Esophagus muscularis mucosa (tissue), 4 donors: ENCODE measurements around the gene FHL2. TPM values are rescaled to one million over a fixed set of nuclear protein-coding genes. Genes with fewer than 3 reads are reported as not detected.
A peak's percentile ranks its signal among the peaks of the same experiment; 100 is the strongest.

Experiments used
- DNase-seq: peaks from one replicate; pipeline ENCODE4 v3.0.0-alpha.2; 2017; ENCODE audit errors: extremely low spot score
- H3K27ac ChIP-seq, 4 donors: fragments of 200-600 bp; sonication (generic); replicated peaks in 1 of 4; 1 replicate in 3 of 4; 2 replicates in 1 of 4; pipeline ENCODE4 v1.5.1; 2016 to 2019; ENCODE audit warnings: mild to moderate bottlenecking in 1 of 4
- H3K27me3 ChIP-seq, 4 donors: fragments of 200-600 bp; sonication (generic); one replicate each; pipeline versions ENCODE4 v1.5.1 to v1.6.0; 2016 to 2019
- H3K36me3 ChIP-seq, 4 donors: fragments of 200-600 bp; sonication (generic); one replicate each; pipeline ENCODE4 v1.5.1; 2016 to 2019
- H3K4me1 ChIP-seq, 4 donors: fragments of 200-600 bp; sonication (generic); one replicate each; pipeline ENCODE4 v1.5.1; 2016 to 2019
- H3K4me3 ChIP-seq, 4 donors: fragments of 200-600 bp; sonication (generic); 1 replicate in 2 of 4; 2 replicates in 2 of 4; pipeline ENCODE4 v1.5.1; 2016 to 2019; ENCODE audit warnings: mild to moderate bottlenecking in 4 of 4, moderate library complexity in 1 of 4
- H3K9me3 ChIP-seq, 4 donors: fragments of 200-600 bp; sonication (generic); 1 replicate in 3 of 4; 2 replicates in 1 of 4; pipeline ENCODE4 v1.5.1; 2016 to 2019
- CTCF ChIP-seq, 3 experiments: fragments of 200-600 bp in 2 of 3; fragments of 450-650 bp in 1 of 3; sonication (generic) in 2 of 3; IDR thresholded peaks; one replicate each; pipeline ENCODE4 v1.5.1; 2017 to 2019; ENCODE audit warnings: antibody characterized with exemption in 3 of 3, mild to moderate bottlenecking in 2 of 3, moderate library complexity in 1 of 3
- EP300 ChIP-seq: sonication (generic); formaldehyde crosslinking; IDR thresholded peaks from one replicate; pipeline ENCODE4 v1.6.1; 2017; ENCODE audit warnings: antibody characterized with exemption
- POLR2A ChIP-seq: fragments of 450-650 bp; IDR thresholded peaks from one replicate; pipeline ENCODE4 v1.6.1; 2017; ENCODE audit warnings: antibody characterized with exemption, moderate library complexity, mild to moderate bottlenecking, low read depth
- POLR2AphosphoS5 ChIP-seq, 2 donors: sonication (generic); formaldehyde crosslinking; IDR thresholded peaks; one replicate each; pipeline ENCODE4 v1.6.1; 2017; ENCODE audit warnings: antibody characterized with exemption in 2 of 2
- WGBS: methylation state at CpG from one replicate; pipeline ENCODE4 v1.1.5; 2018; 5-methylcytosine and 5-hydroxymethylcytosine counted together
- intact Hi-C: fragments of 100-400 bp; cut with DNase I; formaldehyde crosslinking; loops from one replicate; pipeline ENCODE4 v1.15.1; 2023
- total RNA-seq, 4 donors: library from RNA; depleted of rRNA; stranded (reverse); fragments of >200 nt; gene quantifications; one replicate each; pipeline versions ENCODE4 v1.1.0 to v1.2.1, GENCODE V29; 2016

The FHL2 gene
- total RNA-seq, 4 donors from 2014 or later, result 81.8 to 114 (median 87.9) TPM

GRCh38 chr2:105394951-105395611, 3.8 kb downstream of the FHL2 start:
- Histone ChIP-seq H3K27ac (no peak overlapping the region), H3K27me3 (peaks cover 0 to 14% (median 0%) of the 10 kb centered on the region in 4 donors), H3K4me3 (no peak overlapping the region), H3K4me1 (peaks cover 55 to 85% (median 77%) of the 10 kb centered on the region in 4 donors), H3K9me3 (no peaks in the 10 kb centered on the region), H3K36me3 (peaks cover 0 to 43% (median 0%) of the 10 kb centered on the region in 4 donors)
- intact Hi-C loops, result loop anchor here (10.0 kb wide), 1 partner anchor 630 kb away; no protein-coding TSS in a partner anchor
- TF ChIP-seq POLR2AphosphoS5 (IDR thresholded peaks at IDR 0.05) (no peak), CTCF (IDR thresholded peaks at IDR 0.05) (no peak), EP300 (no peak), POLR2A (no peak)
- WGBS, result 85% methylated on average over 12 of the region's 12 CpGs
- DNase-seq, result no peak

GRCh38 chr2:105393373-105394055, 5.3 kb downstream of the FHL2 start:
- intact Hi-C loops, result loop anchor here (10.0 kb wide), 1 partner anchor 631 kb away; no protein-coding TSS in a partner anchor
- peaks cover 0 to 4% (median 0%) of the 10 kb centered on the region in 4 donors for H3K27me3 ChIP-seq
- no peak for DNase-seq
- WGBS, result 79% methylated on average over 13 of the region's 13 CpGs
- TF ChIP-seq POLR2A, result no peak
- TF ChIP-seq POLR2AphosphoS5 (IDR thresholded peaks at IDR 0.05), result no peak
- no peak for TF ChIP-seq CTCF (IDR thresholded peaks at IDR 0.05)
- no peak for TF ChIP-seq EP300
- peaks cover 67 to 91% (median 84%) of the 10 kb centered on the region in 4 donors for H3K4me1 ChIP-seq
- H3K27ac ChIP-seq, result no peak overlapping the region
- peaks cover 0 to 58% (median 0%) of the 10 kb centered on the region in 4 donors for H3K36me3 ChIP-seq
- H3K4me3 ChIP-seq, result no peak overlapping the region
- H3K9me3 ChIP-seq, result no peaks in the 10 kb centered on the region

- TF ChIP-seq POLR2AphosphoS5 (IDR thresholded peaks at IDR 0.05), result no peak
- no peak for TF ChIP-seq CTCF (IDR thresholded peaks at IDR 0.05)
- no peak for TF ChIP-seq POLR2A
- no peak for TF ChIP-seq EP300
- Histone ChIP-seq H3K27ac (peak overlapping the region in 3 of 4 donors; percentile 0 to 5 (median 5)), H3K4me3 (no peak overlapping the region), H3K27me3 (no peaks in the 10 kb centered on the region), H3K4me1 (peaks cover 78 to 93% (median 86%) of the 10 kb centered on the region in 4 donors), H3K36me3 (peaks cover 0 to 60% (median 0%) of the 10 kb centered on the region in 4 donors), H3K9me3 (no peaks in the 10 kb centered on the region)
- intact Hi-C loops, result loop anchor here (10.0 kb wide), 1 partner anchor 633 kb away; no protein-coding TSS in a partner anchor
- WGBS, result 89% methylated on average over 8 of the region's 9 CpGs
- DNase-seq, result no peak
Observed at GRCh38 chr2:105391763-105392662, 6.8 kb downstream of the FHL2 start.

DNA sequence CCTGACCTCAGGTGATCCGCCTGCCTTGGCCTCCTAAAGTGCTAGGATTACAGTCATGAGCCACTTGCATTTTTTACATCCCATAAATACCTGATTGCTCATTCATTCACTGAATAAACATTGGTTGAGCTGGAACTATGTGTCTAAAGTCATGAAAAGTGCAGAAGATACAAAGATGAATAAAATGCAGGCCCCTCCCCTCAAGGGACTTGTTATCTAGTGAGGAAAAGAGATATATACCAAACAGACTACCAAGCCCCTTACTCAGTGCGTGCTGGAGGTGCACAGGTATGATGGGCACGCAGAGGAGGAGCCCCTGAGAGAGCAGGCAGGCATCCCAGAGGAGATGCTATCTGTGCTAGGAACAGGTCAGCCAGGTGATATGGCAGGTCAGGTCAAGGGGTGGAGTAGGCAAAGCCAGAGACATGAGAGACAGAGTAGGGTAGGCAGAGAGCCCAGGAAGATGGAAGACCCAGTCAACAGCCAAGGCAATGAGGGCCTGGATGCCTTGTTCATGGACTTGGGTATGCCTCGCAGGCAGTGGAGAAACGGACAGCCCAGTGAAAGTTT, 7.7 kb downstream of the FHL2 start:
- peak overlapping the region in 3 of 4 donors; percentile 42 to 47 (median 47) for H3K27ac ChIP-seq
- peaks cover 76 to 88% (median 81%) of the 10 kb centered on the region in 4 donors for H3K4me1 ChIP-seq
- H3K36me3 ChIP-seq, result peaks cover 0 to 64% (median 3%) of the 10 kb centered on the region in 4 donors
- WGBS, result 97% methylated on average over 5 of the region's 5 CpGs
- intact Hi-C loops, result loop anchor here (10.0 kb wide), 1 partner anchor 634 kb away; no protein-coding TSS in a partner anchor
- H3K27me3 ChIP-seq, result no peaks in the 10 kb centered on the region
- no peak overlapping the region for H3K4me3 ChIP-seq
- no peak for TF ChIP-seq EP300
- peak in 1 of 2 donors; percentile 31 for TF ChIP-seq POLR2AphosphoS5 (IDR thresholded peaks at IDR 0.05)
- no peaks in the 10 kb centered on the region for H3K9me3 ChIP-seq
- DNase-seq, result no peak
